Esophagus muscularis mucosa (tissue), 4 donors: Measurements from ENCODE around the gene EPSTI1. TPM values are rescaled to one million over a fixed set of nuclear protein-coding genes. Genes with fewer than 3 reads are reported as not detected.

Experiments
- DNase-seq: peaks from one replicate; pipeline ENCODE4 v3.0.0-alpha.2; 2017; ENCODE audit errors: extremely low spot score
- H3K27ac ChIP-seq, 4 donors: fragments of 200-600 bp; sonication (generic); replicated peaks in 1 of 4; 1 replicate in 3 of 4; 2 replicates in 1 of 4; pipeline ENCODE4 v1.5.1; 2016 to 2019; ENCODE audit warnings: mild to moderate bottlenecking in 1 of 4
- H3K27me3 ChIP-seq, 4 donors: fragments of 200-600 bp; sonication (generic); one replicate each; pipeline versions ENCODE4 v1.5.1 to v1.6.0; 2016 to 2019
- H3K36me3 ChIP-seq, 4 donors: fragments of 200-600 bp; sonication (generic); one replicate each; pipeline ENCODE4 v1.5.1; 2016 to 2019
- H3K4me1 ChIP-seq, 4 donors: fragments of 200-600 bp; sonication (generic); one replicate each; pipeline ENCODE4 v1.5.1; 2016 to 2019
- H3K4me3 ChIP-seq, 4 donors: fragments of 200-600 bp; sonication (generic); 1 replicate in 2 of 4; 2 replicates in 2 of 4; pipeline ENCODE4 v1.5.1; 2016 to 2019; ENCODE audit warnings: mild to moderate bottlenecking in 4 of 4, moderate library complexity in 1 of 4
- H3K9me3 ChIP-seq, 4 donors: fragments of 200-600 bp; sonication (generic); 1 replicate in 3 of 4; 2 replicates in 1 of 4; pipeline ENCODE4 v1.5.1; 2016 to 2019
- CTCF ChIP-seq, 3 experiments: fragments of 200-600 bp in 2 of 3; fragments of 450-650 bp in 1 of 3; sonication (generic) in 2 of 3; IDR thresholded peaks; one replicate each; pipeline ENCODE4 v1.5.1; 2017 to 2019; ENCODE audit warnings: antibody characterized with exemption in 3 of 3, mild to moderate bottlenecking in 2 of 3, moderate library complexity in 1 of 3
- EP300 ChIP-seq: sonication (generic); formaldehyde crosslinking; IDR thresholded peaks from one replicate; pipeline ENCODE4 v1.6.1; 2017; ENCODE audit warnings: antibody characterized with exemption
- POLR2A ChIP-seq: fragments of 450-650 bp; IDR thresholded peaks from one replicate; pipeline ENCODE4 v1.6.1; 2017; ENCODE audit warnings: antibody characterized with exemption, moderate library complexity, mild to moderate bottlenecking, low read depth
- POLR2AphosphoS5 ChIP-seq, 2 donors: sonication (generic); formaldehyde crosslinking; IDR thresholded peaks; one replicate each; pipeline ENCODE4 v1.6.1; 2017; ENCODE audit warnings: antibody characterized with exemption in 2 of 2
- WGBS: methylation state at CpG from one replicate; pipeline ENCODE4 v1.1.5; 2018; 5-methylcytosine and 5-hydroxymethylcytosine counted together
- intact Hi-C: fragments of 100-400 bp; cut with DNase I; formaldehyde crosslinking; loops from one replicate; pipeline ENCODE4 v1.15.1; 2023
- total RNA-seq, 4 donors: library from RNA; depleted of rRNA; stranded (reverse); fragments of >200 nt; gene quantifications; one replicate each; pipeline versions ENCODE4 v1.1.0 to v1.2.1, GENCODE V29; 2016

The EPSTI1 gene
- total RNA-seq, 4 donors from 2014 or later: 4.6 to 16.3 (median 9.6) TPM

GRCh38 chr13:42984026-42984425 is 8.0 kb downstream of the EPSTI1 start:
- Histone ChIP-seq H3K4me1 (peaks cover 0 to 14% (median 9%) of the 10 kb centered on the region in 4 donors), H3K4me3 (no peak overlapping the region), H3K27ac (no peak overlapping the region), H3K9me3 (no peaks in the 10 kb centered on the region), H3K36me3 (no peaks in the 10 kb centered on the region), H3K27me3 (no peaks in the 10 kb centered on the region)
- TF ChIP-seq CTCF (IDR thresholded peaks at IDR 0.05) (no peak), EP300 (no peak), POLR2AphosphoS5 (IDR thresholded peaks at IDR 0.05) (no peak), POLR2A (no peak)
- no peak for DNase-seq
- intact Hi-C loops: no loop called here

- 79% methylated on average over 1 of the region's 1 CpG for WGBS
- Histone ChIP-seq H3K36me3 (no peaks in the 10 kb centered on the region), H3K27me3 (no peaks in the 10 kb centered on the region), H3K4me1 (peaks cover 0 to 14% (median 9%) of the 10 kb centered on the region in 4 donors), H3K9me3 (no peaks in the 10 kb centered on the region), H3K4me3 (no peak overlapping the region), H3K27ac (no peak overlapping the region)
- intact Hi-C loops: no loop called here
- TF ChIP-seq POLR2AphosphoS5 (IDR thresholded peaks at IDR 0.05) (no peak), POLR2A (no peak), EP300 (no peak), CTCF (IDR thresholded peaks at IDR 0.05) (no peak)
- DNase-seq: no peak
Measured at GRCh38 chr13:42981853-42982252, 10.2 kb downstream of the EPSTI1 start.

GRCh38 chr13:42981317-42981716 is 10.7 kb downstream of the EPSTI1 start:
- peaks cover 0 to 14% (median 9%) of the 10 kb centered on the region in 4 donors for H3K4me1 ChIP-seq
- intact Hi-C loops: no loop called here

GRCh38 chr13:42977219-42977659 is 14.8 kb downstream of the EPSTI1 start:
- H3K4me1 ChIP-seq: no peaks in the 10 kb centered on the region
- no peaks in the 10 kb centered on the region for H3K27me3 ChIP-seq
- TF ChIP-seq POLR2A (no peak), EP300 (no peak), CTCF (IDR thresholded peaks at IDR 0.05) (no peak), POLR2AphosphoS5 (IDR thresholded peaks at IDR 0.05) (no peak)
- no peaks in the 10 kb centered on the region for H3K36me3 ChIP-seq
- H3K9me3 ChIP-seq: no peaks in the 10 kb centered on the region
- H3K4me3 ChIP-seq: no peak overlapping the region
- intact Hi-C loops: no loop called here
- H3K27ac ChIP-seq: no peak overlapping the region
- DNase-seq: no peak
- WGBS: 90% methylated on average over 1 of the region's 1 CpG

More at GRCh38 chr13:42981317-42981716, 10.7 kb downstream of the EPSTI1 start:
- Histone ChIP-seq H3K27ac (no peak overlapping the region), H3K36me3 (no peaks in the 10 kb centered on the region), H3K9me3 (no peaks in the 10 kb centered on the region), H3K4me3 (no peak overlapping the region), H3K27me3 (no peaks in the 10 kb centered on the region)
- 42% methylated on average over 3 of the region's 3 CpGs for WGBS
- TF ChIP-seq POLR2AphosphoS5 (IDR thresholded peaks at IDR 0.05) (no peak), EP300 (no peak), POLR2A (no peak), CTCF (IDR thresholded peaks at IDR 0.05) (no peak)
- no peak for DNase-seq

- H3K36me3 ChIP-seq: no peaks in the 10 kb centered on the region
- DNase-seq: no peak
- H3K9me3 ChIP-seq: no peaks in the 10 kb centered on the region
- intact Hi-C loops: no loop called here
- no peak overlapping the region for H3K27ac ChIP-seq
- no peak overlapping the region for H3K4me3 ChIP-seq
- TF ChIP-seq POLR2A: no peak
- TF ChIP-seq EP300: no peak
- no peak for TF ChIP-seq POLR2AphosphoS5 (IDR thresholded peaks at IDR 0.05)
- TF ChIP-seq CTCF (IDR thresholded peaks at IDR 0.05): no peak
- WGBS: 98% methylated on average over 3 of the region's 3 CpGs
- H3K4me1 ChIP-seq: no peaks in the 10 kb centered on the region
- no peaks in the 10 kb centered on the region for H3K27me3 ChIP-seq
Measured at GRCh38 chr13:42976066-42976465, 16.0 kb downstream of the EPSTI1 start.
